Right lobe of liver (tissue), 4 donors: Measurements from ENCODE around the gene TBRG1.

Experiments
- CTCF ChIP-seq, 4 donors: fragments of 200-600 bp in 3 of 4; fragments of 450-650 bp in 1 of 4; IDR thresholded peaks; one replicate each; pipeline versions ENCODE4 v1.5.1 to v1.8.0; 2016 to 2022; ENCODE audit warnings: antibody characterized with exemption in 4 of 4, mild to moderate bottlenecking in 2 of 4
- POLR2A ChIP-seq: fragments of 450-650 bp; IDR thresholded peaks from one replicate; pipeline ENCODE4 v1.6.1; 2017; ENCODE audit warnings: antibody characterized with exemption, mild to moderate bottlenecking
- donor health status: DM: no; HTN: no; CAD: no.
- donor health status: DM: no; HTN: no; CAD: no.
- donor health status: DM: no; HTN: yes; CAD: no.

- TF ChIP-seq CTCF (IDR thresholded peaks at IDR 0.05) (no peak), POLR2A (no peak)
Observed at GRCh38 chr11:124672536-124673215, 50.0 kb downstream of the TBRG1 start.
